GM21367 (cell line): ENCODE measurements around the gene IARS1.

ENCODE experiments used
- ATAC-seq: cut with Tn5 transposase; IDR thresholded peaks from one replicate; pipeline ENCODE4 v1.9.1; 2021; ENCODE audit not compliant: unreplicated experiment

IARS1 gene

DNA sequence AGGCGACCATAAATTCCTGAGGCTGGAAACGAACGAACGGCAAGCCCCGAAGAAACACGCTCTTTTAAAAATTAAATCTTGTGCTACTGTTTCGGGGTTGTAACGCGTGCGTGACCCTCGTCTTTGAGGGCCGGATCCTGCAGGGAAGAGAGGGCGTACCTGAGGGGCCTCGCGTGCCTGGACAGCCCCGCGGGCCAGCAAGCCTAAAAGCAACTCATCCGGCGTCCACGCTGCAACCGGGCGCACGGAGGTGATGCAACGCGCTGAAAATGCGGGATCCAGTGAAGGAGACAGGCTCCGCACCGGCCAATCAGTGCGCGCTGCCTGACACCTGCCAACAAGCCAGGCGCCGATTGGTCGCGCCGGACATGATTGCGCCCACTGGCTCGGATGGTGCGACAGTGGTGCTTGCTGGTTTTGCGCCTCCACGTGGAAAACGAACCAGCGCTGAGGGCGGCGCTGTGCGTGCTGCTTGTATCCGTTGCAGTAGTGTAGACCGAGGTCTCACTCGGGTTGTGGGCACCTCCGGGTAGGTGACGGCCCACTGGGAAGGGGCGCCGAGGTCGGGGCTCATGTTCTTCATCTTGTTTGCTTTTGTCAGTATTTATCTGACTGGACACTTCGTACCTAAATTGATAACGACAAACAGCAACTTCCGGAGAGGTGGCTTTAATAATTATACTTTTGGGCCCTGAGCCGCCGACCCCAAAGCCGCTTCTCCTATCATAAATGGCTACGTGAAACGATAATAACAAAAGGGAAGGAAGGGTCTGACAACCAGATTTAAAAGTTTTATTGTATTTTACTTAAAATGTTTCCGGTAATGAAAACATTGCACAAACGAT, at the start of gene IARS1:
Gene IARS1 (minus strand): TSS at position 246 of the 845 bp plus-strand sequence. CDS start 4,278 bp downstream, outside the sequence.
- ATAC-seq = peak; percentile 92

DNA sequence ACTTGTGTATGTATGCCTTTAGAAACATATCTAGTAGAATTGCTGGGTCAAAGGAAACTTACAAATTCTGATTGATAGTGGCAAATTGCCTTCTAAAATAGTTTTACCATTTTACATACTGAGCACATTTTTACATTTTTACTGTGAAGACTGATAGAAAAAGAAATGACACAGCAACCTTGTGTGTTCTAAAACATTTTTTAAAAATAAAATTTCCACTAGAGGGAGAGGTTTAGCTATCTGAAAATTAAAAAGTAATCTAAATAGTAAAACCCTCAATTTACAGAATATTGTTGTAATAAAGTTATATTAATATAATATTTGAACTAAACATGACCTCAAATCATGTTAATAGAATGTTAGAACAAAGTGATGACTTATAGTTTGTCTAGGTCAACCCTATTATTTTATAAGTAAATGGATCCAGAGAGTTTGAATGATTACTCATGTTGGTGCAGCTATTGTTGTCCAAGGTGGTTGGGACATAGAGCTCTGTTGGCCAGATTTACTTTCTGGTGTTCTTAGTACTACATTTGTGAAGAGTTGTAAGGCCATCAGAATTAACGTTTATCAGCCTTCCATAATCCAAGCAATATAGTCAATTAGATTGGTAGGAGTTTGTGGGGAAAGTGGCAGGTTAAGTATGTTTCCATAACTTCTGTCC, 49.5 kb upstream of the IARS1 start:
- no peak for ATAC-seq

DNA sequence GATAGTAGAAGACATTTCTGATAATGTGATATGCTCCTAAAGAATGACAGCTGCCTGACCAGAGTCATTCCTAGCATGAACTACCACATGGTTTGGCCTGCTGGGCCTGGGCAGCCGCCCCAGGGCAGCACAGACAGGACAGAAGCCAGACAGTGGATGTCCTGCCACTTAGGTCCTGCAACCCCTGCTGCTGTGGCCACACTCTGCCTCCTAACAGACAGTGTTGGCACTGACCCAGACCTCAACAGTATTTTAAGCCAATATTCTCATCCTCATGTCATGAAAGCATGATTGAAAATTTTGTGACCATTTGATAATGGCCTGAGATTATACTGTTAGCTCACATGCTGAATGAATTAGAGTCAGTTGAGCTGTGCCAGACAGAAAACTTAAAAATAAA, 48.1 kb upstream of the IARS1 start:
- no peak for ATAC-seq

DNA sequence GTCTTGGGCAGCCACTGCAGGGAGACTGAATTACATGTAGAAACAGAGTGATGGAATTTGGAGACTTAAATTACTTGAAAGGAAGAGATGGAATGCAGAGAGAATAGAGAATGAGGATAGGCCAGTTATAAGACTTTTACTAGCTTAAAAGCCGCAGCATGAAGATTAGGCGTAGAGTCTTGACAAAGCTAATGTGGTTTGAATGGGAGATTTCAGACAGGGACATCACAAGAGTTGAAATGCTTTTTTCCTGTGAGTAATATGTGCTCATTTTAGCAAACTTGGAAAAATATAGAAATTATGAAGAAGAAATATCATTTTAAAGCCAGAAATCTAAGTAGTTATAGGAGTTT, 39.8 kb upstream of the IARS1 start:
- no peak for ATAC-seq

DNA sequence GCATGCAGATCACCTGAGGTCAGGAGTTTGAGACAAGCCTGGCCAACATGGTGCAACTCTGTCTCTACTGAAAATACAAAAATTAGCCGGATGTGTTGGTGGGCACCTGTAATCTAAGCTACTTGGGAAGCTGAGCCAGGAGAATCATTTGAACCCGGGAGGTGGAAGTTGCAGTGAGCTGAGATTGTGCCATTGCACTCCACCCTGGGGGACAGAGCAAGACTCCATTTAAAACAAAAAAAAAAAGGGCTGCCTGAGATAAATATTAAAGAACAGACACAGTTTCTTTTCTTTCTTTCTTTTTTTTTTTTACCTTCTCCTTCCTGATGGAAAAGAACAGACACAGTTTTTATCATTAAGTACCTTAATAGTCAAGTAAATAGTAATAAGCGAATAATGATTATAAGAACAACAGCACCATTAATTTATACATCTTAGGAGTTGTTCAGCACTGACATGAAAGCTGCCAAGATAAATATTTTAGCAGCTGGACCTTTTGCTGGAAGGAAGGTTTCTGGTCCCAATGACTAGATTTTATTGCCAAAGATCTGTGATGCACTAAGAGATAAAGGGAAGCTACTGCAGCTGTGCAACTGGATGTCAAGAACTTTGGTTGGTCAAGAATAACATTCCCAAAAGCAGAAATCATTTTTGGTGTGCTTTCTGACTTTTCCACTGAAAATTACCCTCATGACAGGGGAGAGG, 39.2 kb upstream of the IARS1 start:
- no peak for ATAC-seq

DNA sequence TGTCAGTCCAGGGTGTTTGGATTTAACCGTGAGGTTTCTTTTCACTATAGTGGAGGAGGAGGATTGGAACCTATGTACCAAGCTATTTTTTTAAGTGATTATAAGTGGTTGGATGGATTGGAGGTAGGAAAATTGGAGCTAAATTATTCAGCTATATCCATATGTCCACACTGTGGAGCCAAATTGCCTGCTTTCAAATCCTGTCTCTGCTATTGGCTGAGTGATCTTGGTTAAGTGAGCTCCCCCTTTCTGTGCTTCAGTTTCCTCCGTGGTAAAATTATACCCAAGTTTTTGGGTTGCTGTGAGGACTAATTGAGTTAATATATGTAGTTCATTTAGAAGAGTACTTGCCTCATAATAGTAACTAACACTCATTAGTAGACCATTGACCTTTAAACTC, 34.7 kb upstream of the IARS1 start:
- no peak for ATAC-seq

DNA sequence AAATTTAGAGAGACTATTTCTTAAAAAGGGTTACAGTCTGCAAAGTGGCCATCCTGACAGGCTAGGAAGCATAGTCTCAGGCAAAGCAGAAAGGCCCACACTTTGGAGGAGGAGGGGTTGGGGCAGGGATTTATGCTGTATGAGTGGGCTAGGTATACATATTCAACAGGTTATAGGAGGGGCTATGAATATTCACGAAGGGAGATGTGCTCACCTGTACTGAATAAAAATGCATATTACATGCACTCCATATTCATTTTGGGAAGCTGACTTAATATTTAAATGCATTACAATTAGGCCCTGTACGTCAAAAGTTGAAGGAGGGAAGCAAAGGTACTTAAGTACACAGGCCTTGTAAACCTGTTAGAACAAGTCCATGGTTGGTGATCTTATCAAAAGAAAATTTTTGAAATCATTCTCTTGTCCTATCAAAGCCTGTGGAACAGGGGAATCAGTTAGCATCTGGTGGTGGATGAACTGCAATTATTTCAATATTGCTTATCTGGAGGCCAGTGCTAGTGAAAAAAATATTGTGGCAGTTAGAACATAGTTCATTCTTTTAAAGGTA, 33.9 kb upstream of the IARS1 start:
- ATAC-seq = no peak

DNA sequence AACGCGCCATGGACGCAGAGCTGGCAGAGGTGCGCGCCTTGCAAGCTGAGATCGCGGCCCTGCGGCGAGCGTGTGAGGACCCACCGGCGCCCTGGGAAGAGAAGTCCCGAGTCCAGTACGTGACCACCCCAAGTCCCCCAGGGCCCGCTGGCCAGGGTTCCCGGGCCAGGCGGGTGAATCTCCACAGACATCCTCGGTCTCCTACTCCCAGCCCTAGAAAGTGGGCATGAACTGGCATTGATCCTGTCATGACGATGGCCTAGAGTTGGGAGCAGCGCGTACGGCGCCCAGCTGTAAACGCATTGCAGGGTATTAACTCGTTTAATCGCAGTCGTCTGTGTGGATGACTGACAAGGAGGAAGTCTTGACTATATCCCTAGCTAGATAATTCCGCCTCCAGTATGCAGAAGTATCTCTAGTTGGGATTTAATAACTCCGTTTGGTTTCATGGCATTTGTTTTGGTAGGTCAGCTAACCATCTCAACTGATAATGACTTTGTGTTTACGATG, 32.5 kb upstream of the IARS1 start:
- no peak for ATAC-seq

DNA sequence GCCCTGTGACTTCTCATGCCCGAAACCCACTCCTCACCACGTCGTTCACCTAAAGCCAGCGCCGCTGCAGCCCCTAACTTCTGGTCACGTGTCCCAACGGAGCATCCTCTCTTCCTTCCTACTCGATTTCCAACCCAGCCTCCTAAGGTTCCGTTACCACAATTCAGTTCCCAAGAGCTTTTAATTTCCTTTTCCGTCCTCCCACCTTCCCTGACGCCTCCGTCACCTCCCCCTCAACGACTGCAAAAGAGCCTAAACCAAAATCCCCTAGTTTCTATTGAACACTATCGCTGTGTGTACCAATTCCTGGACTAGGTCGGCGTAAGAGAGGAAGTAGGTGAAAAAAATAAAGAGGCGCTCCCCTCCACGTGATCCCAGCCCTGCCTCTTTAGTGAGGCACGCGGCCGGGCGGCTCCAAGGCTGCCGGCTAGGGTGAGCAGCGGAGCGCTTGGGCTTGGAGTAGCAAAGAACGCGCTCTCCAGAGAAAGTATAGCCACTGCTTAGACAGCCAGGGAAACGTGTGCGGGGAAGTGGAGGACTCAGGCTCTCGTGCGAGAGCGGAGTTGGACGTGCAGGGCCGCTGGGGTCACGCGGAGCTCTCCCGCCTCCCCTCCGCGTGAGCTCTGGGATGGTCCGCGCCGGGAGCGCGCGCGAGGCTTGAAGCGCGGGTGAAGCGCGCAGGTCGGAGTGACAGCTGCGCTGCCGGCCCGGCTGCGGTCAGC, 31.9 kb upstream of the IARS1 start, which contains the start of the genes CENPP and NOL8:
Gene CENPP (plus strand): TSS at position 685 of the 722 bp plus-strand sequence.
Gene NOL8 (minus strand): TSS at position 82 of the 722 bp plus-strand sequence. CDS start 1,189 bp downstream, outside the sequence.
- ATAC-seq = peak; percentile 83

DNA sequence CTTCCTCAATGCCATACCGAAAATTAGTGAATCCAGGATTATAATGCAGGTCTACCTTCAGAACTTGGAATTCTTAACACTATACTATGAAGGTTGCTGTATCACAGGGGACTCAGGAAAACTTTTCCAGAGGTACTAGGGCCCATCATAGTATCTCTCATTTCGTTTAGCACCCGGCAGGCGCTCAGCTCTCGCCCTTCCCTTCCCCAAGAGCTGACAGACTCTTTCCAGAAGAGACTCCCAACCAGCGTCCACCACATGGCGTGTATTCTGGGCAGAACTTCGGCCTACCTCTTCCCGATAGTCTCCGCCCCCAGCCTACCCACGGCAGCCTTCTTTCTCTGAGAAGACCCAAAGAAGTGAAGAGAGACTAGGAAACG, 31.4 kb upstream of the IARS1 start:
- ATAC-seq = no peak

DNA sequence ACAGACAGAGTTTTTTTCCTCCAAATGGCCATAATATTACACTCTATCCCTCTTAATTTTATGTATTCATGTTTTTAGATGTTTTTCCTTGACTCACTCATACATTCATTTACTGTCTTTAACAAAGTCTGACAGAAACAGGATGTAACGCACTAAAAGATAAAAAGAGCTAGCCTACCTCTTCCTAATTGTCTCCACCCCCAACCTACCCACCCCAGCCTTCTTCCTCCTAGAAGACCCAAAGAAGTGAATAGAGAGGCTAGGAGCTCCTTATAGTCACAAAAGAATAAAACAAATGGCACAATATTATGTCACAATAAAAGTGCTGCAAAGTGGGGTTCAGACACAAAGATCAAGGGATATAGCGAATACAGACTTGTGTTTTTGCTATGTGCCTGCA, 30.9 kb upstream of the IARS1 start:
- ATAC-seq = no peak

DNA sequence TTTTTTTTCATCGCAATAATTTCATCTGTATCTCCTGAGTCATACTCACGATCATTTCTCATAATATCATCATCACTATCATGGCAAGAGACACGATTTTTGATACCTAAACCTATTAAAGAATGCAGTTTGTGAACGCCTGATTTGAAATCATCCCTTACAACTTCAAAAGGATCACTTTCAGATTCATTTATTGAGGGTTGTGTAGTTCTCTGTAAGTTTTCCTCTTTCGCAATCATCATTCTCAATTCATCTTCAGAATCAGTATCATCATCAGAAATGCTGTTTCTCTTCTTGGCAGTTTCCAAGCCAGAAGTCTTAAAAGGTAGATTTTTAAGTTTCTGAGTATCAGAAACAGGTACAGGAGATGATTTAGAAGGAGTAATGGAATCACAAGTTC, 22.0 kb upstream of the IARS1 start:
- no peak for ATAC-seq

DNA sequence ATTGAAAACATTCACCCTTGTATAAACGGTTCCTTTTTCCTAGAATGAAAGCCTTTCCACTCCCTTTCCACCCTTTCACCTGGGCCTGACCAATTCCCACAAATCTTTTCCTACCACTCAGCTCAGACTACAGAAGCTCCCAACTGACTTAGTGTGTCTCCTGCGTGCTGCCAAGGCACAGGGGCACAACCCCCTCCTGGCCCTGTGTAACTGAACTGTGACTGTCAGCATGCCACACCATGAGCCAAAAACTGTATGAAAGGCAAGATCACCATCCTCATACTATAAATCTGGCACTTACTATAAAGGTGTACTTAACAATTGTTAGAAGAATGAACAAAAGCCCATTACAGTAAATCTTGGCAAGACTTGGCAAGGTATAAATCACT, 20.1 kb upstream of the IARS1 start:
- no peak for ATAC-seq

DNA sequence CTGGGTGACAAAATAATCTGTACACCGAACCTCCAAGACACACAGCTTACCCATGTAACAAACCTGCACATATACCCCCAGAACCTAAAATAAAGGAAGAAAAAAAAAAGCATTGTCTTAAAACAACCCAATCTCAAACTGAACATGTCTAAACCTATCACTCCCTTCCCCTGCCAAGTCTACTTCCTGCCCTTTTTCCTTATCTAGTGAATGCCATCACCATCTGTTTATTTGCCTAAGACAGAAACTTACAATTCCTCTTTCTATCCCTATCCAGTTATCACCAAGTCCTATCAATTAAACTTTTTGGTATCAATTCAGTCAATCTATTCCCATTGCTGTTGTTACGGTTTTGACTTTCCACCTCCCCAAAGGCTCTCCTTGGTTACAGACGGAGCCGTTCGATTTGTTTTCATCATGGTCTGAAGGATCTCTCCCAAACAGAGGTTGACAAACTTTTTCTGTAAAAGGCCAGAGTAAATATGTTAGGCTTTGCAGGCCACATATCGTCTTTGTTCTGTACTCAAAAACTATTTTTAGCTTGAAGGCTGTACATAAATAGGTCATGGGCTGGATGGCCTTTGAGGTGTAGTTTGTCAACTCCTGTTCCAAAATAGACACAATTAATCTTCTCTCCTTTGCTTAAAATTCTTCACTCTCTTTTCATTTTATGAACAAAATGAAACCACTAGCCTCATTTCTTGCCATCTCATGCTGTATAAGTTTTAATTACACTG, 19.6 kb upstream of the IARS1 start:
- no peak for ATAC-seq

DNA sequence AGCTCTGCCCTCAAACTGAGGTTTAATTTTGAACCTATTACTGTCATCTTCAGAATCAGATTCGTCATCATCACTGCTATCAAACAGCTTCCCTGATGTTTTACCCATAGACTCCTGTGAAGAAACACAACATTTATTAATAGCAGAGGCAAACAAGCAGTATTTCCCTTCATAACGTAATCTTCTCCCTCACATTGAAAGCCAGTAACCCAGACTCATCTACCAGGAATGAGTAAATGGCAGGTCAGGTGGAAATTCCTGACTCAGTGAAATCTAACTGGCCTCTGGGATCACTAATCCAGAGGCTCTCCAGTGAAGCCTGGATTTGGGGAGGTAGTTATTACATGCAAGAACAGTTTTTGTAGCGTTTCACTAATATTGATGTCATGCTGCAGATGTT, 17.1 kb upstream of the IARS1 start:
- no peak for ATAC-seq

DNA sequence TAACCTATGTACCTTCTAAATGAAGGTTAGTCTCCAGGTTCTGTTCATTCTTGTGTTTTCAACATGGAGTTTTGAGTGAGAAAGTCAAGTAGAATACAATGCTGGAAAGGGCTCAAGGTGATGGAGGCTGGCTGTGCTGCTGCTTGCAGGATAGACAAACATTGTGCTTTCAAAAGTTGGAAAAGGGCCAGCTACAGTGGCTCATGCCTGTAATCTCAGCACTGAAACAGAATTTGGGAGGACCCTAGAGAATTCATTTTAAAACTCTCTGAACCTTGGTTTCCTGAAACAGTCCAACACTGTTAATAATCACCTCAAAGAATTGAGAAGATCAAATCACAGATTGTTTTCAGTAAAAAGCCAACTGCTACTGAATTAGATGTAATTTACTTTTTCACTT, 15.4 kb upstream of the IARS1 start:
- no peak for ATAC-seq

DNA sequence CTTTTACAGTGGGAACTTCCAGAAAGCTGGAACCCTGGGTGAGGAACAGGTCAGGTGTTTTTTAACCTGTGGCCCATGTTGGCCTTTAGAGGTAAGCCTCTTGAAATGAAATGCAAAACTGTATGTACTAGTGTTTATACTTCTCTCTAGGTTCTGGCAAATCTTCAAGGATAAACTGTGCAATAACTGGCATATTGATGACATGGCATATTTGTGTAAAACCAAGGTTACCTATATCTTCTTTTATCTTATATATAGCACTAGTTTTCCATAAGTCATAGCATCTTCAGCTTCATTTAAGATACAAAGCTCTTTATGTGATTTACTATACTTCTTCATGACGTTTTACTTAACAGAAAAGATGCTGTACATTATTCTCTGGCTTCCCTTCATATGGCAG, 7.4 kb upstream of the IARS1 start:
- no peak for ATAC-seq

DNA sequence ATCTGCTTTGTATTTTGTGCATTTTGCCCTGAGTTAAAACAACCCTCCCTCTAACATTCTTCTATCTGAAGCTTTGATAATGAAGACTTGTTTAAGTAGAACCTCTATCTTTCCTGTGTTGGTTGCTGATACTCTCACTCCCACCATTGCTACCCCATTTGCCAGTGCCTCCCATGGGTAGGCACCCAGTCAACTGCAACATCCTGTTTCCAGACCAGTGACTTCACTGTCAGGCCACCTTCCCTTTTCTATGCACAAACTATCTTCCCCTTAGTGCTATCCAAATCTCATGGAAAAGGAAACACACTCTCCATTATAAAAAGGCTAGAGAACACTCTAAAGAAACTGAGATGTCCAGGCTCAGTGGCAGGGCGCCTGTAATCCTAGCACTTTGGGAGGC, 5.6 kb upstream of the IARS1 start:
- ATAC-seq = no peak

DNA sequence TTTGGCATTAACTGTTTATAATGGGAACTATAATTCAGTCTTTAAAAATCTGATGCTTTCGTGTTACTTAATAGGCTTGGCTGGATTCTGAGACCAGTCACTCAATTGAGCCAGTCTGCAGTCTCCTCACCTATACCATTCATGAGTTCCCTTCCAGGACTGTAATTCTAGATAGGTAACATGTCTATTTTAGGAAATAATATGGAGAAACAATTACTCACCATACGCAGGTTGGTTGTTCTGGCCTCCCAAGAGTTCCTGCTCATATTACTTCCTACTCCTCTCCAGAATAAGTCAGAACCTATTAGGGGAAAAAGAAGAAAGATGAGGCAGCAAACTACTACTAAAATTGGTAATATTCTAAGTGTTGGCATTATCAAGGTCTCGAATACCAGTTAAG, 4.5 kb upstream of the IARS1 start:
- ATAC-seq = no peak

DNA sequence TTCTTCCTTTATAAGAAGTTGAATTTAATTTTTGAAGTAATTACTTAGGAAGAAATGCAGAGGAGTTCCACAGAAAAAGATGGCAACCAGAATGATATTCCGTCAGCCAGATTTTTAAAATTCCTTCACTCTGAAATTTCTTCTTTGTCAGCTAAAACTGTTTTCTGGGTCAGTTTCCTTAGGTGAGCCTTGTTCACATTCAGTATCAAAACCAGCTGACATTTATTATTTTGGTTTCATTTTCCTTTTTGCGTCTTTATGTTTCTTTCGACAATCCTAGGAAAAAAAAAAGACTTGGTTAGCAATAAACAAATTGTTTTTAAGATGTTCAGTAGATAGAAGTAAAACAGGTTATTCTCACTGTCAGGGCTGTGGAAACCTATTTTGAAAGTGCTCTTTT, 4.1 kb upstream of the IARS1 start:
- ATAC-seq = no peak
